ENCODE results near the gene TGFBR2.

TGFBR2 gene

GRCh38 chr3:30604093-30604492 is 2.3 kb upstream of the TGFBR2 start:
- no peak for DNase-seq

- DNase-seq, result no peak
Observed at GRCh38 chr3:30604558-30604957, 1.8 kb upstream of the TGFBR2 start.

- no peak for DNase-seq
Observed at GRCh38 chr3:30605005-30605404, 1.4 kb upstream of the TGFBR2 start.

- DNase-seq, result no peak
Observed at GRCh38 chr3:30605706-30606300, 598 bp upstream of the TGFBR2 start.

- no peak for DNase-seq
Observed at GRCh38 chr3:30607032-30607833, 832 bp downstream of the TGFBR2 start.

GRCh38 chr3:30608598-30608947 is 2.2 kb downstream of the TGFBR2 start:
- no peak for DNase-seq

- no peak for DNase-seq
Observed at GRCh38 chr3:30609930-30610701, 3.7 kb downstream of the TGFBR2 start.

- DNase-seq, result no peak
Observed at GRCh38 chr3:30610702-30611368, 4.4 kb downstream of the TGFBR2 start.

GRCh38 chr3:30611613-30612436 is 5.4 kb downstream of the TGFBR2 start:
- DNase-seq, result no peak

- DNase-seq, result no peak
Observed at GRCh38 chr3:30612437-30613132, 6.2 kb downstream of the TGFBR2 start.

- DNase-seq, result no peak
Observed at GRCh38 chr3:30613133-30613825, 6.9 kb downstream of the TGFBR2 start.

- DNase-seq, result no peak
Observed at GRCh38 chr3:30614373-30614772, 8.0 kb downstream of the TGFBR2 start.

GRCh38 chr3:30614943-30615342 is 8.5 kb downstream of the TGFBR2 start:
- DNase-seq, result no peak

- DNase-seq, result no peak
Observed at GRCh38 chr3:30615615-30616346, 9.4 kb downstream of the TGFBR2 start.

- DNase-seq, result no peak
Observed at GRCh38 chr3:30616347-30617027, 10.1 kb downstream of the TGFBR2 start.

- DNase-seq, result no peak
Observed at GRCh38 chr3:30617069-30617468, 10.7 kb downstream of the TGFBR2 start.

- no peak for DNase-seq
Observed at GRCh38 chr3:30617653-30618052, 11.3 kb downstream of the TGFBR2 start.

GRCh38 chr3:30618526-30618925 is 12.1 kb downstream of the TGFBR2 start:
- no peak for DNase-seq

- DNase-seq, result no peak
Observed at GRCh38 chr3:30619318-30619717, 12.9 kb downstream of the TGFBR2 start.
